ENCODE results near the gene PSMC3.
"Not testable (repeated sequence)": the region's sequence is repeated elsewhere in the genome, so short reads cannot be mapped to it uniquely, and the experiment has no call there.

The PSMC3 gene

GRCh38 chr11:47426062-47426956, at the start of gene PSMC3:
TSS of gene PSMC3 (minus strand) at chr11:47426439. CDS start at chr11:47426279, 160 bp downstream.
- peak; percentile 48 for DNase-seq (ENCODE audit: low read depth, low spot score)
- peak within 1 kb of the TSS; percentile 64 for H3K27ac ChIP-seq

DNA sequence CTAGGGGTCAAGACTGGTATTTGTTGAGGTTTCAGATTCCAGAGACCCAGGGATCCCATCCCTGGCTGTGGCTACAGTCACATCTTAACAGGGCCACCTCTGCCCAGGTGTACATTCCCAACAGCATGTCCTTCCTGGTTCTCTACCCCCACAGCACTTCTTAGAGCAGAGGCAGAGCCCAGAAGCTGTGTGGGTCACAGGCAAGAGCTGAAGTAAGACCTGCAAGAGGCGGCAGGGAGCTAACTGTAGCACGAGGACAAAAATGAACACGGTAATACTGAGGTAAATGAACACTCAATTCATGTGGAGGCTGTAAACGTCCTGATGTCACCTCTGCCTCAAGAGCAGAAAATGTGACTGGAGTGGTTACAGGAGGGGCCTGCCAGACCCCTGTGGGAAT, 44.4 kb upstream of the PSMC3 start:
- no peak overlapping the region for H3K27ac ChIP-seq
- DNase-seq (ENCODE audit: low read depth, low spot score): no peak

GRCh38 chr11:47469361-47470179, 43.3 kb upstream of the PSMC3 start:
- DNase-seq (ENCODE audit: low read depth, low spot score): no peak
- H3K27ac ChIP-seq: no peak overlapping the region

- H3K27ac ChIP-seq: no peak overlapping the region
- DNase-seq (ENCODE audit: low read depth, low spot score): no peak
Measured at GRCh38 chr11:47468598-47469214, 42.5 kb upstream of the PSMC3 start.

- no peak overlapping the region for H3K27ac ChIP-seq
- DNase-seq (ENCODE audit: low read depth, low spot score): no peak
Measured at GRCh38 chr11:47467357-47467756, 41.1 kb upstream of the PSMC3 start.

- no peak overlapping the region for H3K27ac ChIP-seq
- no peak for DNase-seq (ENCODE audit: low read depth, low spot score)
Measured at GRCh38 chr11:47466701-47467250, 40.5 kb upstream of the PSMC3 start.

- no peak for DNase-seq (ENCODE audit: low read depth, low spot score)
Measured at GRCh38 chr11:47466201-47466600, 40.0 kb upstream of the PSMC3 start.

GRCh38 chr11:47464483-47464882, 38.2 kb upstream of the PSMC3 start:
- no peak for DNase-seq (ENCODE audit: low read depth, low spot score)
- no peak overlapping the region for H3K27ac ChIP-seq

More at GRCh38 chr11:47466201-47466600, 40.0 kb upstream of the PSMC3 start:
- H3K27ac ChIP-seq: no peak overlapping the region

GRCh38 chr11:47461876-47462275, 35.6 kb upstream of the PSMC3 start:
- DNase-seq (ENCODE audit: low read depth, low spot score): no peak

GRCh38 chr11:47460571-47461235, 34.5 kb upstream of the PSMC3 start:
- H3K27ac ChIP-seq: no peak overlapping the region
- DNase-seq (ENCODE audit: low read depth, low spot score): no peak

More at GRCh38 chr11:47461876-47462275, 35.6 kb upstream of the PSMC3 start:
- no peak overlapping the region for H3K27ac ChIP-seq

- H3K27ac ChIP-seq: not testable (repeated sequence)
- DNase-seq (ENCODE audit: low read depth, low spot score): peak; percentile 36
Measured at GRCh38 chr11:47454258-47454671, 28.0 kb upstream of the PSMC3 start.

DNA sequence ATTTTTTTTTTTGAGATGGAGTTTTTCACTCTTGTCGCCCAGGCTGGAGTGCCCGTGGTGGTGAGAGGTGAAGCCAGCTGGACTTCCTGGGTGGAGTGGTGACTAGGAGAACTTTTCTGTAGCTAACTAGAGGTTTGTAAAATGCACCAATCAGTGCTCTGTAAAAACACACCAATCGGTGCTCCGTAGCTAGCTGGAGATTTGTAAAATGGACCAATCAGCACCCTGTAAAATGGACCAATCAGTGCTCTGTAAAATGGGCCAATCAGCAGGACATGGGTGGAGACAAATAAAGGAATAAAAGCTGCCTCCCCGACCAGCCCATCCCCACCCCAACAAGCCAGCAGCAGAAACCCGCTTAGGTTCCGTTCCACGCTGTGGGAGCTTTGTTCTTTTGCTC, 27.1 kb upstream of the PSMC3 start:
- DNase-seq (ENCODE audit: low read depth, low spot score): no peak
- no peak overlapping the region for H3K27ac ChIP-seq

DNA sequence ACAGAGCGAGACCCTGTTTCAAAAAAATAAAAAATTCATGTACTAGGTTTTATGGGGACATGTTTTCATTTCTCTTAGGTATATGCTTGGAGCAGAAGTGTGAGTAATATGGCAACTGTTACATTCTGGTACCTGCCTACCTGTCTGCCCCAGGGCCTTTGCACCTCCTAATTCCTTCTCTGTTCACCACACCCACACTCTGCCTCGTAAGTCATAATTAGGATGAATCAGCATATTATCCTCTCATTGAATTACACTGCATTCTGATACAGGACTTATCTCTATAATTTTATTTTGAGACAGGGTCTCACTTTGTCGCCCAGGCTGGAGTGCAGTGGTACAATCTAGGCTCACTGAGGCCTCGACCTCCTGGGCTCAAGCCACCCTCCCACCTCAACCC, 25.8 kb upstream of the PSMC3 start:
- no peak overlapping the region for H3K27ac ChIP-seq
- no peak for DNase-seq (ENCODE audit: low read depth, low spot score)

DNA sequence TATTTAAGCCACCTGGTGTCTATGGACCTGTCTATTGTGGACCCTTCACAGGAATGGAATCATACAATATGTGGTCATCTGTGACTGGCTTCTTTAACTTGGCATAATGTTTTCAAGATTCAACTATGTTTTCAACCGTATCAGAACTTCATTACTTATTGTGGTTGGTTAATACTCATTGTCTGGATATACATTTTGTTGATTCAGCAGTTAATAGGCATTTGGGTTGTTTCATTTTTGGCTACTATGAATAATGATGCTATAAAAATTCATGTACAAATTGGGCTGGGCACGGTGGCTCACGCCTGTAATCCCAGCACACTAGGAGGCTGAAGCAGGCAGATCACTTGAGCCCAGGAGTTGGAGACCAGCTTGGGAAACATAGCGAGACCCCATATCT, 25.2 kb upstream of the PSMC3 start:
- no peak for DNase-seq (ENCODE audit: low read depth, low spot score)
- H3K27ac ChIP-seq: no peak overlapping the region

DNA sequence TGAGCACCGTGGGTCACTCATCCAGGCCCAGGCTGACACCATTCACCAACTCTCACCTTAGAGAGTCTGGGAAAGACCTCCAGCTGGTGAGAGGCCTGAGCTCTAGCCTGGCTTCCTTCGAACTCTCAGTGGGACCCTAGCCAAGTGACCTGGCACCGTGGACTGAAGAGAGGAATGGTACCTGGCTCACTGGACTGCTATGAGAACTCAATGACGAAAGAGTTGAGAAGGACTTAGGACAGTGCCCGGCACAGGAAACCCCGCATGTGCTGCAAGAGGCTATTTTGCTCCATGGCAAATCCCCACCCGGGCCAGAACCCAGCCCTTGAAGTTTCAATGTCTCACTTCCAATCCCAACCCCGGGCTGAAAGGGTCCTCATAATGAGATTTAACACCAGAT, 23.3 kb upstream of the PSMC3 start:
- no peak for DNase-seq (ENCODE audit: low read depth, low spot score)
- H3K27ac ChIP-seq: no peak overlapping the region

- DNase-seq (ENCODE audit: low read depth, low spot score): no peak
- no peak within 1 kb of the TSS for H3K27ac ChIP-seq
Measured at GRCh38 chr11:47448566-47449427, 22.6 kb upstream of the PSMC3 start, which contains the start of gene RAPSN. TSS of gene RAPSN (minus strand) at chr11:47449136. CDS start at chr11:47448964, 172 bp downstream.

DNA sequence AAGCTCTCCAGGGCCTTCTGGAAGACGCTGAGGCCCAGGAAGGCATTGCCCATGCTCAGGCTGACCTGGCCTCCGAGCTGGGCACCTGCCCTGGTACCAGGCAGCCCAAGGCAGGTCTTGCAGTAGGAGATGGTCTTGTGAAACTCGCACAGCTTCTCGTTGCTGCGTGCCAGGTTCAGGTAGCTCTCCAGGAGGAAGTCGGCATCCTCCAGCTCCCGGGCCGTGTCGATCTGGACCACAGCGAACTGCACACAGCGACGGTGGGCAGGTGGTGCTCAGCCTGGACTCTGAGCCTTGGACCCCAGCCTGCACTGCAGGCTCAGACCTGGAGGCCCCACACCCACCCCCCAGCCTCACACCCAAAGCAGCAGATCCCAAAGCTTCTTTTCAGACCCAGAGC, 21.7 kb upstream of the PSMC3 start:
- no peak overlapping the region for H3K27ac ChIP-seq
- DNase-seq (ENCODE audit: low read depth, low spot score): no peak

- no peak for DNase-seq (ENCODE audit: low read depth, low spot score)
- H3K27ac ChIP-seq: no peak overlapping the region
Measured at GRCh38 chr11:47446833-47447232, 20.6 kb upstream of the PSMC3 start.

DNA sequence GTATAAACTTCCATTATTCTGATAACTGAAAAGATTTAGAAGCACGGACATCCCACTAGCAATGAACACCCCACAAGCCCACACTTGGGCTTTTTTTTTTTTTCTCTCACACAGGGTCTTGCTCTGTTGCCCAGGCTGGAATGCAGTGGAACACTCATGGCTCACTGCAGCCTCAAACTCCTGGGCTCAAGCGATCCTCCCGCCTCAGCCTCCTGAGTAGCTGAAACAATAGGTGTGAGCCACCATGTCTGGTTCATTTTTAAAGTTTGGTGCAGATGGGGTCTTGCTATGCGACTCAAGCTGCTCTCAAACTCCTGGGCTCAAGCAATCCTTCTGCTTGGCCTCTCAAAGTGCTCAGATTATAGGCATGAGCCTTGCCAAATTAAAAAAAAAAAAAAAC, 19.6 kb upstream of the PSMC3 start:
- H3K27ac ChIP-seq: no peak overlapping the region
- DNase-seq (ENCODE audit: low read depth, low spot score): no peak
